GM18505 (cell line): ENCODE data around the gene CDC6.

Experiments
- ATAC-seq: cut with Tn5 transposase; IDR thresholded peaks from one replicate; pipeline ENCODE4 v1.9.1; 2021; ENCODE audit not compliant: unreplicated experiment
- POLR2A ChIP-seq: IDR thresholded peaks from 4 replicates; pipeline ENCODE4 v1.6.1; 2011; ENCODE audit warnings: borderline replicate concordance; ENCODE audit not compliant: insufficient read depth, insufficient read length; ENCODE audit errors: extremely low read depth

CDC6 gene

GRCh38 chr17:40265337-40265736 lies 22.3 kb upstream of the CDC6 start:
- no peak for TF ChIP-seq POLR2A
- ATAC-seq, result no peak

- no peak for TF ChIP-seq POLR2A
- no peak for ATAC-seq
Measured at GRCh38 chr17:40266882-40267281, 20.8 kb upstream of the CDC6 start.

DNA sequence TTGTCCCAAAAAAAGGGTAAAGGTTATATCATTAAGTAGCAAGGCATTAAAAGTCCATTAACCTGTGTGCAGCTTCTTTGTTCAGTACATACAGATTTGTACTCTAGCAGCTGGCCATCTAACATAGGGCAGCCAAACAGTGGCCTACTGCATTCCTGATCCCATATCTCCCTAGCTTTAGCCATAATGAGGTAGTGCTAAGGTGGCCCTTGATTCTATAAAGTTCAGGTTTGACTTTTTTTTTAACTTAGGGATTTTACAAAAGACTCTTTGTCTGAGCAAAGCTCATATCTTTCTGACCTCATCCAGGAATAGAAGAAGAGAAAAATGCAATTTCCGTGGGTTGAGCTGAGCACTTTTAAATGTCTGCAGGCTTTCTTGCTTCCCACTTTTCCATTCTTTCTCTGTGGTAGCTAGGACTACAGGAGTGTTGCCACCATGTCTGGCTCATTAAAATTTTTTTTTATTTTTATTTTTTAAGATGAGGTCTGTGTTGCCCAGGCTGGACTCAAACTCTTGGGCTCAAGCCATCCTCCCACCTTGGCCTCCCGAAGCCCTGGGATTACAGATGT lies 19.5 kb upstream of the CDC6 start:
- no peak for ATAC-seq
- no peak for TF ChIP-seq POLR2A

GRCh38 chr17:40278414-40278813 lies 9.3 kb upstream of the CDC6 start:
- no peak for TF ChIP-seq POLR2A

GRCh38 chr17:40279402-40279801 lies 8.3 kb upstream of the CDC6 start:
- no peak for TF ChIP-seq POLR2A
- ATAC-seq, result no peak

More at GRCh38 chr17:40278414-40278813, 9.3 kb upstream of the CDC6 start:
- no peak for ATAC-seq

DNA sequence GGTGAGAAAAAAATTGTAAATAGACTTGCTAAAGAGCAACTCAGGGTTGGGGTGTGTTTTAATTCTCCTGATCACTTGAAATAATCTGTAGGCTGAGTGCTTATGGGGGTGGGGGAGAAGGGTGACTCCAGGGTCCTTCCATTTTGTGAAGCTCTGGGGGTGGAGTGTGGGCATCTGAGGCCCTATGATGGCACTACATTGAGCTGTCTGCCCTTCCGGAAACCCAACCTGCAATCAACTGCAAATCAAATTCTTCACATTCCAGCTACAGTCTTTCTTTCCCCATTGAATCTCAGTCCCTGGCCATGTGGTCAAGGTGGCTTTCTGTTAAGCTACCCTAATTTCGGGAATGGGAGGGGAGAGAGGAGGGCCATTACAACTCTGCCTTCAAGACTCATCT lies 6.0 kb upstream of the CDC6 start:
- TF ChIP-seq POLR2A, result no peak
- no peak for ATAC-seq

- no peak for TF ChIP-seq POLR2A
- no peak for ATAC-seq
Measured at GRCh38 chr17:40283662-40284061, 4.0 kb upstream of the CDC6 start.

DNA sequence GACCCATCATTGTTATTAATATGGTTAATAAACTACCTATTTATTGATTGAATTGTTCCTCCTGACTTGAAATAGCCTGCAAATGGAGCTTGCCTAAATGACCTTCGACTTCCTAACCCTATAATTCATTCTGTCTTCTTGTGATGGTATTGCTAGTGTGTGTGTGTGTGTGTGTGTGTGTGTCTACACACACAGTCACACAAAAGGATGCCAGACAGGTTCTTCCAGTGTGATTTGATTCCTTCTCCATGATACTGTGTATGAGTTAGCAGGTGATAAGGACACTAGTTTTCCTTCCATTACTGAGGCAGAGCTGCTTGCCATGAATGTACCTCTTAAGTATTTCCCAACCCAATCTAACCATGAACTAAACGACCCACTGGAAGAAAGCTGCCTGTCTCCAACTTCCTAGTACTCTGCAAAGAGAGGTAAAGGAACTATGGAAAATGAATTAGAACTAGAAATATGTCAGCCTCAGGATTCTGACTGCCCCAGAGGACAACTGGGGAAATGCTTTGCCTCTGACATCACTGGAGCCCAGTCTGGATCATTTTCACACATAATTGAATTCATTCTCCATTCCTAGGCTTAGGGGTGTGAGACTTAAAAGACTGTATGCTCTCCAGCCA lies 3.5 kb upstream of the CDC6 start:
- TF ChIP-seq POLR2A, result no peak
- no peak for ATAC-seq

- ATAC-seq, result no peak
- no peak for TF ChIP-seq POLR2A
Measured at GRCh38 chr17:40286473-40286872, 1.2 kb upstream of the CDC6 start.

DNA sequence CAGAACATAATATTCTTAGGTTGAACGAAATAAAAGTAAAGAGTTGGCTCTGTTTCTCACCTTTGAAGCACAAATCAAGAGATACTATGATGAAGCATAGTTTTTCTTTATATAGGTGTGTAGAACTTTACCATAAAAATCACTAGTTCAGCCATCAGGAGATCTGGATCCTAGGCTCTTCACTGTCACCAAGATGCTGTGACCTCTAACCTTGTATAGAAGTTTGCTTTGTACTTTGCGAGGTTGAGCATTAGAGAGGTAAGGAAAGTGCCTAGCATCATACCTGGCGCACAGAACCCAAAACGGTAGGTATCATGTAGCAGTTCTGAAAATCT lies 553 bp upstream of the CDC6 start:
- no peak for ATAC-seq

DNA sequence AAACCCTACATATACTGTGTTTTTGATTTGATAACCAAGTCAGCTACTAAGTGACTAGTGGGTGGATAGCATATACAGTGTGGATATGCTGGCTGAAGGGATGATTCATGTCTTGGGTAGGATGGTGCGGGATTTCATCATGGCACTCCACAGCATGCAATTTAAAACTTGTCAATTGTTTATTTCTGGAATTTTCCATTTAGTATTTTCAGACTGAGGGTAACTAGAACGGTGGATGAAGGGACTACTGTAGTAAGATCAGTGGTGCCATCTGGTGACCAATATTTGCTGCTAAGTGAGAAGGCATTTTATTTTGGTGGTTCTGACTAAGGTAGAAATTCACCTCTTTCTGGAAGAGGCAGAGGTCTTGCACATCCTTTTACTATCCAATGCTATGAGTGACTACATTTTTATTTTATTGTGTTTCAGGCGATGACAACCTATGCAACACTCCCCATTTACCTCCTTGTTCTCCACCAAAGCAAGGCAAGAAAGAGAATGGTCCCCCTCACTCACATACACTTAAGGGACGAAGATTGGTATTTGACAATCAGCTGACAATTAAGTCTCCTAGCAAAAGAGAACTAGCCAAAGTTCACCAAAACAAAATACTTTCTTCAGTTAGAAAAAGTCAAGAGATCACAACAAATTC lies 3.1 kb downstream of the CDC6 start:
- no peak for TF ChIP-seq POLR2A
- no peak for ATAC-seq

More for the DNA sequence above, 553 bp upstream of the CDC6 start:
- TF ChIP-seq POLR2A, result no peak

- ATAC-seq, result no peak
- no peak for TF ChIP-seq POLR2A
Measured at GRCh38 chr17:40291281-40291664, 3.6 kb downstream of the CDC6 start.

DNA sequence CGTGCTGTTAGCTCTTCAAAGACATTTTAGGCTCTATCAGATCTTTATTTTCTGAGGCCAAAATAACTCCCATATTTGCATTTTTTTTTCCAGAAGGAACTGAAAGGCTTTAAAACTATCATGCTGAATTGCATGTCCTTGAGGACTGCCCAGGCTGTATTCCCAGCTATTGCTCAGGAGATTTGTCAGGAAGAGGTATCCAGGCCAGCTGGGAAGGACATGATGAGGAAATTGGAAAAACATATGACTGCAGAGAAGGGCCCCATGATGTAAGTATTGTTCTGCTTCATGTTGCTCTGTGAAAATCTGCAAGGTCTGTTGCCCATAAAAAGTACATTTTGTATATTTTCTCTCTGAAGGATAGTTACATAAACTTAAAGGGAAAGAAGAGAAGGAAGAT lies 5.7 kb downstream of the CDC6 start:
- ATAC-seq, result no peak
- no peak for TF ChIP-seq POLR2A

DNA sequence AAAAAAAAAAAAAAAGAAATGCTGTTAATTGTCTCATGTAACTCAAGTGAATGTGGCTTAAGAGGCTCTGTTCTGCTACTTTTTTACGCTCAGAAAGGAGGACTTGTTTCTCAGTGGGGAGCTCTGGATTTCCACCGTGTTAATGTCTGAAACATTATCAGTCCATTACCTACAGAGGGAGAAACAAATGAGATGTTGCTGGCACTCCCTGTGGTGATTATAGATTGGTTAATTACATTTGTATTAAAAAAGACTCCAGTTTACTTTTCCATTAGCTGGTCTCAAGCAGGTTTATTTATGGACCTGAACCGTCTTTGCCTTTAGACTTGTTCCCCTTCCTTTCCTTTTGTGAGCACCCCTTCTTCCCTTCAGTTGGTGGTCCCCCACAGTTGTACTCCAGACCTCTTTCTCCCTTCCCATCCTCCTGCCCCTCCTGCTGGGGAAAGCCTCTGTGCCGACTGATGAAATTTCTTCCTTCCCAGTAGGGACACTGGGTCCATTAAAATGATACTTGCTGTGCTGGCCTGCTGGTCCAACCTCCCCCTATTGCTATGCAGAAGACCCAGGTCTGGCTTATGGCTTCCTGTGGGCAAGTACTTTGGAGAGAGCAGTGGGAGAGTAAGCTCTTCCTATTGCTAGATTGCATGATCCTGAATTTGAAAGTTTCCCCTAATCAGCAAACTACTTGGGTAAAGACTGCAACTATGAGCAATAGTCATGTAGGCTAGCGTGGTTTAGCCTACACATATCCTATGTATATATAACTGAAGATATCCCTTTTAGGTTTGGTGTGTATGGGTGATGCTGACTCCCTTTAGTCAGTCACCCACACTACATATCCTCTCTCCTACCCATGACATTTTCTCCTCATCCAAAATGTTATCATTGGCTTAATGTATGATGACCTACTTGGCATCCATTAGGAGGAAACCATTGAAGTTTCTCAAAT lies 8.1 kb downstream of the CDC6 start:
- no peak for TF ChIP-seq POLR2A
- ATAC-seq, result no peak

DNA sequence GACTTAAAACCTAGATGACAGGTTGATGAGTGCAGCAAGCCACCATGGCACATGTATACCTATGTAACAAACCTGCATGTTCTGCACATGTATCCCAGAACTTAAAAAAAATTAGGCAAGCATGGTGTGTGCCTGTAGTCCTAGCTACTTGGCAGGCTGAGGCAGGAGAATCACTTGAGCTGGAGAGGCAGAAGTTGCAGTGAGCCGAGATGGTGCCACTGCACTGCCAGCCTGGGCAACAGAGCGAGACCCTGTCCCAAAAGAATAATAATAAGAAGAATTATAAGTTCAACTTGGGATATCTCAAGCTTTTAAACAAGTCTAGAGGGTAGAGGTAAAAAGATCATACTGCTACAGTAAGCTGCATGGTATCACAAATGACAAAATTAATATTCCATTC lies 9.8 kb downstream of the CDC6 start:
- ATAC-seq, result no peak
- TF ChIP-seq POLR2A, result no peak
